Stimulated activated naive B cell treated with anti-CD40 and anti-IgM and Interleukin-4, amounts not matched to agents 10 μg/mL and 1 μg/mL and 100 μg/mL, for 72 hours (primary cell): Measurements from ENCODE around the gene IPO8.
"Not testable (repeated sequence)": the region's sequence is repeated elsewhere in the genome, so short reads cannot be mapped to it uniquely, and the experiment has no call there.

Experiments
- ATAC-seq, 2 donors: fragments of 150-1000 bp; cut with Tn5 transposase; replicated peaks; 2 replicates each; pipeline ENCODE4 v1.10.0; 2021; ENCODE audit warnings: moderate library complexity in 1 of 2
- DNase-seq: peaks from one replicate; pipeline ENCODE4 v3.0.0; 2021
- H3K27ac Mint-ChIP-seq: one replicate; pipeline ENCODE4 v1.8.0; 2022; ENCODE audit warnings: mild to moderate bottlenecking, mixed read lengths
- H3K27me3 Mint-ChIP-seq, 2 donors: one replicate each; pipeline ENCODE4 v1.8.0; 2022; ENCODE audit warnings: mixed read lengths in 2 of 2
- H3K36me3 Mint-ChIP-seq, 2 donors: one replicate each; pipeline ENCODE4 v1.8.0; 2022; ENCODE audit warnings: mixed read lengths in 2 of 2, mild to moderate bottlenecking in 1 of 2
- H3K4me1 Mint-ChIP-seq, 2 donors: one replicate each; pipeline ENCODE4 v1.8.0; 2022; ENCODE audit warnings: mixed read lengths in 2 of 2, mild to moderate bottlenecking in 1 of 2
- H3K4me3 Mint-ChIP-seq, 2 donors: one replicate each; pipeline ENCODE4 v1.8.0; 2022; ENCODE audit warnings: mild to moderate bottlenecking in 2 of 2, mixed read lengths in 2 of 2, moderate library complexity in 1 of 2
- H3K9me3 Mint-ChIP-seq, 2 donors: one replicate each; pipeline ENCODE4 v1.8.0; 2022; ENCODE audit warnings: mixed read lengths in 2 of 2, mild to moderate bottlenecking in 1 of 2

IPO8 gene

DNA sequence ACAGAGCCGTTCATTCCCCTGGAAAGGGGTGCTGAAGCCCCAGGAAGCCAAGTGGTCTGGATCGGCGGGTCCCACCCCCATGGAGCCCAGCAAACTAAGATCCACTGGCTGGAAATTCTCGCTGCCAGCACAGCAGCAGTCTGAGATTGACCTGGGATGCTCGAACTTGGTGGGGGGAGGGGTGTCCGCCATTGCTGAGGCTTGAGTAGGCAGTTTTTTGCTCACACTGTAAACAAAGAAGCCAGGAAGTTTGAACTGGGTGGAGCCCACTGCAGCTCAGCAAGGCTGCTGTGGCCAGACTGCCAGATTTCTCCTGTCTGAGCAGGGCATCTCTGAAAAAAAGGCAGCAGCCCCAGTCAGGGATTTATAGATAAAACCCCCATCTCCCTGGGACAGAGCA lies 91.4 kb downstream of the IPO8 start:
- not testable (repeated sequence) for ATAC-seq, H3K4me3 Mint-ChIP-seq, H3K4me1 Mint-ChIP-seq, H3K27me3 Mint-ChIP-seq, H3K27ac Mint-ChIP-seq, DNase-seq
- H3K36me3 Mint-ChIP-seq = peaks cover 11 to 40% of the 10 kb centered on the region in 2 donors
- H3K9me3 Mint-ChIP-seq = peaks cover 28 to 33% of the 10 kb centered on the region in 2 donors

DNA sequence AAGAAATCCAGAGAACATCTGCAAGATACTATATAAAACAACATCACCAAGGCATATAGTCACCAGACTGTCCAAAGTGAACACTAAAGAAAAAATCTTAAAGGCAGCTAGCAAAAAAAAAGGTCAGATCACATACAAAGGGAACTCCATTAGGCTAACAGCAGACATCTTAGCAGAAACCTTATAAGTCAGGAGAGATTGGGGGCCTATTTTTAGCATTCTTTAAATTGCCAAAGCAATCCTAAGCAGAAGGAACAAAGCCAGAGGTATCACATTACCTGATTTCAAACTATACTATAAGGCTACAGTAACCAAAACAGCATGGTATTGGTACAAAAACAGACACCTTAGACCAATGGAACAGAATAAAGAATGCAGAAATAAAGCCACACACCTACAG lies 92.5 kb downstream of the IPO8 start:
- ATAC-seq = no peak
- Mint-ChIP-seq H3K27ac (no peak overlapping the region), H3K4me3 (no peak overlapping the region), H3K36me3 (peaks cover 11 to 38% of the 10 kb centered on the region in 2 donors), H3K27me3 (peaks cover 3 to 8% of the 10 kb centered on the region in 2 donors), H3K9me3 (peaks cover 19 to 31% of the 10 kb centered on the region in 2 donors), H3K4me1 (no peaks in the 10 kb centered on the region)
- DNase-seq = no peak

DNA sequence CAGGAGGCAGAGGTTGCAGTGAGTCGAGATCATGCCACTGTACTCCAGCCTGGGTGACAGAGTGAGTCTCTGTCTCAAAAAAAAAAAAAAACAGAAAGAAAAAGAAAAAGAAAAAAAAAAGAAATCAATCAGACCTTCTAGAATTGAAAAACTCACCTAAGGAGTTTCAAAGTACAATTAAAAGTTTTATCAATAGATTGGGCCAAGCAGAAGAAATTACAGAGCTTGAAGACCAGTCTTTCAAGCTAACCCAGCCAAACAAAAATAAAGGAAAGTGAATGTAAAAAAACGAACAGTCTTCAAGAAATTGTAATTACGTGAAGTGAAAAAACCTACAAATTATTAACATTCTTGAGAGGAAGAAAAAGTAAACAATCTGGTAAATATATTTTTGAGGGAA lies 93.0 kb downstream of the IPO8 start:
- DNase-seq (no peak), ATAC-seq (no peak)
- Mint-ChIP-seq H3K4me3 (no peak overlapping the region), H3K27me3 (peaks cover 3 to 8% of the 10 kb centered on the region in 2 donors), H3K9me3 (peaks cover 19 to 30% of the 10 kb centered on the region in 2 donors), H3K27ac (no peak overlapping the region), H3K4me1 (no peaks in the 10 kb centered on the region), H3K36me3 (peaks cover 10 to 36% of the 10 kb centered on the region in 2 donors)

DNA sequence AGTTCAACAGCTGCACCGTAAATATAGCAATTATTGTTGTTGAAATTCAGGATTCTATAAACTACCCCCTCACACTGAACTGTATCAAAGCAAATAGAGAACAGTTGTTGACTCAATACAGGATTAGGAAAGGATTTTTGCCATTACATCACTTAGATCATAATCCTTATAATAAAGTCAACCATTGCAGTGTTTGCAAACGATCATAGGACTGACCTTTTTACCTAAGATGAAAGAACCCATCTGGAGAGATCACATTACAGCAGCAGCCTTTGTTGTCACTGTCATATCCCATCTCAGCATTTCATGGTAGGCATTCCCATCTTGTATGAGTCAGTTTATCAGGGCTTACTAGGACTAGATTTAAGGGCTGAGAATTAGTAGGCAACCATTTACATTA lies 96.1 kb downstream of the IPO8 start:
- Mint-ChIP-seq H3K9me3 (peaks cover 23 to 28% of the 10 kb centered on the region in 2 donors), H3K36me3 (peaks cover 9 to 29% of the 10 kb centered on the region in 2 donors), H3K4me1 (no peaks in the 10 kb centered on the region), H3K27me3 (no peaks in the 10 kb centered on the region), H3K4me3 (no peak overlapping the region), H3K27ac (no peak overlapping the region)
- no peak for ATAC-seq
- DNase-seq = no peak

DNA sequence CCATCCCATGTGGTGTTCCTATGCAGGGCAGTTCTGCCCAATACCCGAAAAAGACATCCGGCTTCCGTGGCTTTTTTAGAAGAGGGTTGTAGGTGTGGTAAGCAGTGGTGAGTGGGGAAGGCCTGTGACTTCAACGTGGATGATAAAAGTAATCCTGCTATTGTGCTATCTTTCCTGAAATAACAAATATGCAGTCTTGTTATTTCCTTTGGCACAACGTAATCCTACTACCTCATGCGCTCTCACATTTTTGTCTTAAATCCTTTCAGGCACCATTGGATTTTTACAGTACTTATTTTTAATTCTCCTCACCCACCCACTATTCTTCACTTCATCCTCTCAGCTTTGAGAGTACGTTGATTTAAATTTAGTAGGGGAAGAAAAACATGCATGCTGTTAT lies 96.8 kb downstream of the IPO8 start:
- DNase-seq = no peak
- peaks cover 23 to 28% of the 10 kb centered on the region in 2 donors for H3K9me3 Mint-ChIP-seq
- no peak for ATAC-seq
- no peak overlapping the region for H3K4me3 Mint-ChIP-seq
- peaks cover 9 to 29% of the 10 kb centered on the region in 2 donors for H3K36me3 Mint-ChIP-seq
- no peaks in the 10 kb centered on the region for H3K27me3 Mint-ChIP-seq
- H3K27ac Mint-ChIP-seq = no peak overlapping the region
- H3K4me1 Mint-ChIP-seq = no peaks in the 10 kb centered on the region

DNA sequence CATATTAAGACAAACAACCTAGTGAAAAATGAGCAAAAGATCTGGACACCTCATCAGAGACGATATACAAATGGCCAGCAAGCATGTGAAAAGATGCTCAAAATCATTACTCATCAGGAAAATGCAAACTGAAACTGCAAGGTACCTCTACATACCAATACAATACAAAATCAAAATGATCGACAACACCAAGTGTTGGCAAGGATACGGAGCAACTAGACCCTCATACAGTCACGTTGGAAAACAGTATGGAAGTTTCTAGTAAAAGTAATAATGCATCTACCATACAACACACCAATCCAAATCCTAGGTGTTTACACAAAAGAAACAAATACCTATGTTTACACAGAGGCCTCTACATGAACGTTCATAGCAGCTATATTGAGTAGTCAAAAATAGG lies 99.9 kb downstream of the IPO8 start:
- no peaks in the 10 kb centered on the region for H3K27me3 Mint-ChIP-seq

DNA sequence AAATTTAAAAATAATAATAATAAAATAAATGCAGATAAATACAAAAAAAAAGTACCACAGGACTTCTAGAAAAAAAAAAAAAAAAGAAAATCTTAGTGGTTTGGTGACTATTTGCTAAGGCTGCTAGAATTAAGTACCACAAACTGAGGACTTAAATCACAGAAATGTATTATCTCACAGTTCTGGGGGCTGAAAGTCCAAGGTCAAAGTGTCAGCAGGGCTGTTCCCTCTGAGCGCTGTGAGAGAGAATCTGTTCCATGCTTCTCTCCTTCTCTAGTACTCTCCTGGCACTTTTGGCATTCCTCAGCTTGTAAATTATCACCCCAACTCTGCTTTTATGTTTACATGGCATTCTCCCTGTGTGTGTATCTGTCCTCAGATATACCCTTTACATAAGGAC lies 101.2 kb downstream of the IPO8 start:
- Mint-ChIP-seq H3K9me3 (peaks cover 10 to 12% of the 10 kb centered on the region in 2 donors), H3K4me1 (no peaks in the 10 kb centered on the region), H3K4me3 (no peak overlapping the region), H3K27me3 (no peaks in the 10 kb centered on the region), H3K27ac (no peak overlapping the region), H3K36me3 (peaks cover 4 to 14% of the 10 kb centered on the region in 2 donors)
- ATAC-seq (no peak), DNase-seq (no peak)

More for the DNA sequence above, 99.9 kb downstream of the IPO8 start:
- Mint-ChIP-seq H3K36me3 (peaks cover 4 to 16% of the 10 kb centered on the region in 2 donors), H3K4me3 (no peak overlapping the region), H3K4me1 (no peaks in the 10 kb centered on the region), H3K9me3 (peaks cover 8 to 12% of the 10 kb centered on the region in 2 donors), H3K27ac (no peak overlapping the region)
- DNase-seq (no peak), ATAC-seq (no peak)

DNA sequence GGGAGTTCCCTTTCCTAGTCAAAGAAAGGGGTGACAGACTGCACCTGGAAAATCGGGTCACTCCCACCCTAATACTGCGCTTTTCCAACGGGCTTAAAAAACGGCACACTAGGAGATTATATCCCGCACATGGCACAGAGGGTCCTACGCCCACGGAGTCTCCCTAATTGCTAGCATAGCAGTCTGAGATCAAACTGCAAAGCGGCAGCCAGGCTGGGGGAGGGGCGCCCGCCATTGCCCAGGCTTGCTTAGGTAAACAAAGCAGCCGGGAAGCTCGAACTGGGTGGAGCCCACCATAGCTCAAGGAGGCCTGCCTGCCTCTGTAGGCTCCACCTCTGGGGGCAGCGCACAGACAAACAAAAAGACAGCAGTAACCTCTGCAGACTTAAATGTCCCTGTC lies 107.1 kb downstream of the IPO8 start:
- Mint-ChIP-seq H3K9me3 (peaks cover 7 to 12% of the 10 kb centered on the region in 2 donors), H3K36me3 (peaks cover 3 to 14% of the 10 kb centered on the region in 2 donors)
- not testable (repeated sequence) for H3K4me1 Mint-ChIP-seq, H3K4me3 Mint-ChIP-seq, DNase-seq, H3K27me3 Mint-ChIP-seq, ATAC-seq, H3K27ac Mint-ChIP-seq

DNA sequence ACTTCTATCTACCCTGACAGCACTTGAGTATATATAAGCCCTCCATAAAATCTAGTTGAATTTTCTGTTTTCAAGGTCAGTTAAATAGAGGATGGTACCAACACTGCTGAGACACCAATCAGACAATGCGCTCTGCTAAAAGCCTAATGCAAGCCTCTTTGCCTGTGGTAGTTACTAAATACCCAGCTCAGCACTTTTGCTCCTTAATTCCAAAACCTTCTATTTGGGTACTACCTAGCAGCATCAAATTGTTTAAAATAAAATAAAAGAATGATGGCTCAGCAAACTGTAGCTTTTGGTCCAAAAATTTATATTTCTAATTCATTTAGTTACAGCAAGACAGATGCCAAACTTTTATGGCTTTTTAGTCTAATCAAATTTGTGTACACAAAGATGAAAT lies 107.9 kb downstream of the IPO8 start:
- no peak overlapping the region for H3K4me3 Mint-ChIP-seq
- ATAC-seq (no peak), DNase-seq (no peak)
- H3K4me1 Mint-ChIP-seq = no peaks in the 10 kb centered on the region
- H3K27ac Mint-ChIP-seq = no peak overlapping the region
- H3K36me3 Mint-ChIP-seq = peaks cover 3 to 15% of the 10 kb centered on the region in 2 donors
- peaks cover 7 to 12% of the 10 kb centered on the region in 2 donors for H3K9me3 Mint-ChIP-seq
- no peaks in the 10 kb centered on the region for H3K27me3 Mint-ChIP-seq

DNA sequence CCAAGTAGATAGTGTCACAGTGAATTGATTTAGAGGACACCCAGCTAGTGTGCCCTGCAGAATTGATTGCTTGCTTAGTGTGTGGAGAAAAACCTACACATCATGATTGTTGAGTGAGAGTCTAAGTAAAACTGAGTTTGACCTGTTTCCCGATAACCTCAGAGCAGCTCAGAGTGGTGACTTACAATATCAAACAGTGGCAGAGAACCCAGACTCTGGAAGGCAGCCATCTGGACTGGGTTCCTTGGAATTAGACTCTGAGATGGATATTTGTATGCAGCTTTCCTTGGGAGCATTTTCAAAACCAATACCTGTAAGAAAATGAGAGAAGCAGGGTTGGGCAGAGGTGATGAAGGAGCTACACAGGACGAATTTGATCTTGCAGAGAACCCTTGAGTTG lies 109.8 kb downstream of the IPO8 start:
- ATAC-seq (no peak), DNase-seq (no peak)
- H3K36me3 Mint-ChIP-seq = peaks cover 3 to 14% of the 10 kb centered on the region in 2 donors
- H3K4me3 Mint-ChIP-seq = no peak overlapping the region
- H3K27ac Mint-ChIP-seq = no peak overlapping the region
- no peaks in the 10 kb centered on the region for H3K4me1 Mint-ChIP-seq
- no peaks in the 10 kb centered on the region for H3K27me3 Mint-ChIP-seq
- H3K9me3 Mint-ChIP-seq = peaks cover 7 to 8% of the 10 kb centered on the region in 2 donors

DNA sequence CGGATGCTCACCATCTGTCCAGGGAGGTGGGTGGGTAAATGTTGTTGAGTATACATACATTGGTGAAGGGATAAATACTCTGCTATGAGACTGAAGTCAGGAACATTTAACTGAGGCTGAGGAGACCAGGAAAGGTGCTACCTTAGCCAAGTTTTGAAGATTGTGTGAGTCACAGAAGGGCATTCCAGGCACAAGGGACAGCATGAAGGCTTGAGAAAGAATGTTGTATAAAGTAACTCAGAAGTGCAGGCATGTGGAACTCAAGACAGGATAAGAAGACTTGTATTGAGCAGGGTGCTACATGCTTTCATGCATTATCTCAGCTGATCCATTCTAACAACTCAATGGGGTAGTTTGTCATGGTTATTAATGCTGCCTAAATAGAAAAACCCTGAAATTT lies 112.7 kb downstream of the IPO8 start:
- ATAC-seq = no peak
- DNase-seq = no peak
- Mint-ChIP-seq H3K36me3 (peaks cover 0 to 5% of the 10 kb centered on the region in 2 donors), H3K4me1 (no peaks in the 10 kb centered on the region), H3K27me3 (no peaks in the 10 kb centered on the region), H3K4me3 (no peak overlapping the region), H3K9me3 (peaks cover 0 to 2% of the 10 kb centered on the region in 2 donors), H3K27ac (no peak overlapping the region)

DNA sequence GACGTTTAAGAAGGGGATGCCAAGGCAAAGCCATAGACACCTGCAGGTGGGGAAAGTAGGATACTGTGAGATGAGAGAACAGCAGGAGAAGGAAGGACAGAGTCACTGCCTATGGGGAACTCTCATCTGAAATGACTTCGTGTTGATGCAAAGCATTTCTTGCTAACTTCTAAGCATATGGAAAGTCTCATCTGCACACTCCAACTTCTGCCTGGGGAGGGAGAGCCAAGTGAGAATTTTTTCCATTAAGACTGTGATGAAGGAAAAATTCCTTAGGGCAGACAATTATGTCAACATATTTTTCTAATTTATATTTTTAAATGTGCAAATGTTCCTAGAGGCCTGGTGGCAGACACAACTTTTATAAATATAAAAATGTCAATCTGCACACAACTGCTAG lies 115.3 kb downstream of the IPO8 start:
- H3K36me3 Mint-ChIP-seq = peaks cover 0 to 5% of the 10 kb centered on the region in 2 donors
- H3K27me3 Mint-ChIP-seq = no peaks in the 10 kb centered on the region
- DNase-seq (no peak), ATAC-seq (no peak)
- no peaks in the 10 kb centered on the region for H3K4me1 Mint-ChIP-seq
- H3K9me3 Mint-ChIP-seq = peaks cover 4 to 6% of the 10 kb centered on the region in 2 donors
- no peak overlapping the region for H3K4me3 Mint-ChIP-seq
- H3K27ac Mint-ChIP-seq = no peak overlapping the region
